ENCODE results near the gene PXYLP1.

The PXYLP1 gene

GRCh38 chr3:141231101-141231951 is at the start of gene PXYLP1:
PXYLP1 (plus strand) TSS chr3:141231825; CDS start chr3:141260176, 28,351 bp downstream.
- TF ChIP-seq MAX (IDR thresholded peaks at IDR 0.05) (peak; percentile 35; the same call in 1 of the 2 replicates), RAD21 (IDR thresholded peaks at IDR 0.05; ENCODE audit: low read depth) (peak; percentile 18; the same call in 1 of the 2 replicates), EGR1 (IDR thresholded peaks at IDR 0.05) (peak; percentile 62; the same call in 1 of the 2 replicates), TCF12 (IDR thresholded peaks at IDR 0.05; ENCODE audit: low read depth) (no peak)

- no peak for TF ChIP-seq EGR1 (IDR thresholded peaks at IDR 0.05)
- no peak for TF ChIP-seq CEBPB (IDR thresholded peaks at IDR 0.05)
- no peak for TF ChIP-seq TCF12 (IDR thresholded peaks at IDR 0.05; ENCODE audit: low read depth)
- TF ChIP-seq RAD21 (IDR thresholded peaks at IDR 0.05; ENCODE audit: low read depth): no peak
- no peak for TF ChIP-seq YY1 (IDR thresholded peaks at IDR 0.05; ENCODE audit: low read depth)
- TF ChIP-seq FOXM1 (IDR thresholded peaks at IDR 0.05; ENCODE audit: borderline replicate concordance, low read depth): no peak
- no peak for TF ChIP-seq CREB1 (IDR thresholded peaks at IDR 0.05; ENCODE audit: low read depth)
- no peak for TF ChIP-seq TEAD4 (IDR thresholded peaks at IDR 0.05)
- TF ChIP-seq NFIC (IDR thresholded peaks at IDR 0.05): no peak
- no peak for TF ChIP-seq REST (IDR thresholded peaks at IDR 0.05; ENCODE audit: low read depth)
- TF ChIP-seq EP300 (IDR thresholded peaks at IDR 0.05; ENCODE audit: borderline replicate concordance): no peak
Observed at GRCh38 chr3:141183606-141184005, 48.0 kb upstream of the PXYLP1 start.

GRCh38 chr3:141184430-141184829 is 47.2 kb upstream of the PXYLP1 start:
- TF ChIP-seq EGR1 (IDR thresholded peaks at IDR 0.05) (no peak), FOXM1 (IDR thresholded peaks at IDR 0.05; ENCODE audit: borderline replicate concordance, low read depth) (no peak), USF1 (IDR thresholded peaks at IDR 0.05) (no peak)

GRCh38 chr3:141191097-141191749 is 40.4 kb upstream of the PXYLP1 start:
- no peak for TF ChIP-seq CREB1 (IDR thresholded peaks at IDR 0.05; ENCODE audit: low read depth)

GRCh38 chr3:141192345-141192744 is 39.3 kb upstream of the PXYLP1 start:
- TF ChIP-seq REST (IDR thresholded peaks at IDR 0.05; ENCODE audit: low read depth): no peak
- peak; percentile 53 for TF ChIP-seq MAX (IDR thresholded peaks at IDR 0.05)
- peak; percentile 98 for TF ChIP-seq RAD21 (IDR thresholded peaks at IDR 0.05; ENCODE audit: low read depth)
- TF ChIP-seq YY1 (IDR thresholded peaks at IDR 0.05; ENCODE audit: low read depth): no peak; the same call in 1 of the 2 replicates
- no peak for TF ChIP-seq NFIC (IDR thresholded peaks at IDR 0.05)
- no peak for TF ChIP-seq CREB1 (IDR thresholded peaks at IDR 0.05; ENCODE audit: low read depth)
- no peak for TF ChIP-seq CEBPB (IDR thresholded peaks at IDR 0.05)
- no peak for TF ChIP-seq EGR1 (IDR thresholded peaks at IDR 0.05)
- no peak for TF ChIP-seq TEAD4 (IDR thresholded peaks at IDR 0.05)
- TF ChIP-seq FOXM1 (IDR thresholded peaks at IDR 0.05; ENCODE audit: borderline replicate concordance, low read depth): no peak
- no peak for TF ChIP-seq EP300 (IDR thresholded peaks at IDR 0.05; ENCODE audit: borderline replicate concordance)
- TF ChIP-seq USF1 (IDR thresholded peaks at IDR 0.05): no peak
- no peak for TF ChIP-seq TCF12 (IDR thresholded peaks at IDR 0.05; ENCODE audit: low read depth)
- TF ChIP-seq TAF1 (IDR thresholded peaks at IDR 0.05; ENCODE audit: low read depth): no peak
- TF ChIP-seq ZBTB7A (IDR thresholded peaks at IDR 0.05; ENCODE audit: low read depth): no peak
